ENCODE results near the gene SLC34A3.

The SLC34A3 gene

GRCh38 chr9:137228506-137228967 lies 2.2 kb upstream of the SLC34A3 start:
- FAIRE-seq = no peak
- DNase-seq (ENCODE audit: insufficient read length, low spot score) = no peak
- no peak for TF ChIP-seq TAF1 (IDR thresholded peaks at IDR 0.05; ENCODE audit: low read depth, low read length)
- TF ChIP-seq PAX5 (IDR thresholded peaks at IDR 0.05; ENCODE audit: insufficient read depth, low read length, severe bottlenecking) = no peak
- TF ChIP-seq POLR2A (IDR thresholded peaks at IDR 0.05; ENCODE audit: low read depth, low read length) = no peak
- TF ChIP-seq POU2F2 (IDR thresholded peaks at IDR 0.05; ENCODE audit: low read depth, low read length) = no peak
- TF ChIP-seq POLR2AphosphoS5 (IDR thresholded peaks at IDR 0.05; ENCODE audit: low read depth, low read length) = no peak
- no peak for TF ChIP-seq SPI1 (IDR thresholded peaks at IDR 0.05; ENCODE audit: low read depth, low read length)

GRCh38 chr9:137228968-137229896 lies 1.5 kb upstream of the SLC34A3 start:
- no peak for DNase-seq (ENCODE audit: insufficient read length, low spot score)
- TF ChIP-seq POLR2AphosphoS5 (IDR thresholded peaks at IDR 0.05; ENCODE audit: low read depth, low read length) (no peak), POLR2A (IDR thresholded peaks at IDR 0.05; ENCODE audit: low read depth, low read length) (no peak), SPI1 (IDR thresholded peaks at IDR 0.05; ENCODE audit: low read depth, low read length) (no peak)
- no peak for FAIRE-seq

GRCh38 chr9:137229903-137230704 lies 597 bp upstream of the SLC34A3 start:
- TF ChIP-seq POLR2A (IDR thresholded peaks at IDR 0.05; ENCODE audit: low read depth, low read length) (no peak), POLR2AphosphoS5 (IDR thresholded peaks at IDR 0.05; ENCODE audit: low read depth, low read length) (no peak), PAX5 (IDR thresholded peaks at IDR 0.05; ENCODE audit: insufficient read depth, low read length, severe bottlenecking) (no peak), POU2F2 (IDR thresholded peaks at IDR 0.05; ENCODE audit: low read depth, low read length) (no peak)
- FAIRE-seq = no peak

GRCh38 chr9:137231372-137232039 lies 805 bp downstream of the SLC34A3 start:
- FAIRE-seq = no peak
- TF ChIP-seq POLR2AphosphoS5 (IDR thresholded peaks at IDR 0.05; ENCODE audit: low read depth, low read length) (no peak), TAF1 (IDR thresholded peaks at IDR 0.05; ENCODE audit: low read depth, low read length) (no peak), PAX5 (IDR thresholded peaks at IDR 0.05; ENCODE audit: insufficient read depth, low read length, severe bottlenecking) (no peak), POU2F2 (IDR thresholded peaks at IDR 0.05; ENCODE audit: low read depth, low read length) (no peak), SPI1 (IDR thresholded peaks at IDR 0.05; ENCODE audit: low read depth, low read length) (no peak), POLR2A (IDR thresholded peaks at IDR 0.05; ENCODE audit: low read depth, low read length) (no peak)
- DNase-seq (ENCODE audit: insufficient read length, low spot score) = no peak

More at GRCh38 chr9:137229903-137230704, 597 bp upstream of the SLC34A3 start:
- DNase-seq (ENCODE audit: insufficient read length, low spot score) = no peak

- TF ChIP-seq POLR2A (IDR thresholded peaks at IDR 0.05; ENCODE audit: low read depth, low read length) (no peak), POLR2AphosphoS5 (IDR thresholded peaks at IDR 0.05; ENCODE audit: low read depth, low read length) (no peak), POU2F2 (IDR thresholded peaks at IDR 0.05; ENCODE audit: low read depth, low read length) (no peak), SPI1 (IDR thresholded peaks at IDR 0.05; ENCODE audit: low read depth, low read length) (no peak), PAX5 (IDR thresholded peaks at IDR 0.05; ENCODE audit: insufficient read depth, low read length, severe bottlenecking) (no peak), TAF1 (IDR thresholded peaks at IDR 0.05; ENCODE audit: low read depth, low read length) (no peak)
- no peak for FAIRE-seq
- DNase-seq (ENCODE audit: insufficient read length, low spot score) = no peak
Measured at GRCh38 chr9:137232101-137232500, 1.4 kb downstream of the SLC34A3 start.

GRCh38 chr9:137232510-137232909 lies 1.8 kb downstream of the SLC34A3 start:
- FAIRE-seq (no peak), DNase-seq (ENCODE audit: insufficient read length, low spot score) (no peak)
- TF ChIP-seq POU2F2 (IDR thresholded peaks at IDR 0.05; ENCODE audit: low read depth, low read length) (no peak), POLR2AphosphoS5 (IDR thresholded peaks at IDR 0.05; ENCODE audit: low read depth, low read length) (no peak), PAX5 (IDR thresholded peaks at IDR 0.05; ENCODE audit: insufficient read depth, low read length, severe bottlenecking) (no peak), TAF1 (IDR thresholded peaks at IDR 0.05; ENCODE audit: low read depth, low read length) (no peak), SPI1 (IDR thresholded peaks at IDR 0.05; ENCODE audit: low read depth, low read length) (no peak)

DNA sequence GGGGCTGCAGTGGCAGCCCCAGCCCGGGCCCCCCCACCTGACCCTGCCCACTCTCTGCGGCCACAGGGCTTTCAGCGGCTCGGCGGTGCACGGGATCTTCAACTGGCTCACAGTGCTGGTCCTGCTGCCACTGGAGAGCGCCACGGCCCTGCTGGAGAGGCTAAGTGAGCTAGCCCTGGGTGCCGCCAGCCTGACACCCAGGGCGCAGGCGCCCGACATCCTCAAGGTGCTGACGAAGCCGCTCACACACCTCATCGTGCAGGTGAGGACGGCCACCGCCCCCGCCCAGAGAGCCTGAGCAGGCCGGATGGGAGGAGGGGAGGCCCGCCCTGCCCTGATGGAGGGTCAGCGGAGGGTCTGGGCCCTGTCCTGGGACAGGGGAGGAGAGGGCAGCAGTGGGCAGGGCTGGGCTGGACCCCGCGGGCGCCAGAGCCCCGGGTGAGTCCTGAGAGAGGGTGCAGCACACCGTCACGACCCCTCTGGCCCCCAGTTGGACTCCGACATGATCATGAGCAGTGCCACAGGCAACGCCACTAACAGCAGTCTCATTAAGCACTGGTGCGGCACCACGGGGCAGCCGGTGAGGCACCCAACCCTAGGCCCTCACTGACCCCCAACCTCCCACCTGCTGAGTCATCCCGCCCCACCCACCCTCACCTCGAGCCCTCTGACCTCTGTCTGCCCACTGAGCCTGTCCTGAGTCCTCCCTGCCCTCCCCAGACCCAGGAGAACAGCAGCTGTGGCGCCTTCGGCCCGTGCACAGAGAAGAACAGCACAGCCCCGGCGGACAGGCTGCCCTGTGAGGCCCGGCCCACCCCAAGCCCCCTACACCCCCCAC lies 2.7 kb downstream of the SLC34A3 start:
- no peak for DNase-seq (ENCODE audit: insufficient read length, low spot score)
- TF ChIP-seq POLR2AphosphoS5 (IDR thresholded peaks at IDR 0.05; ENCODE audit: low read depth, low read length) = no peak
- no peak for TF ChIP-seq SPI1 (IDR thresholded peaks at IDR 0.05; ENCODE audit: low read depth, low read length)
- TF ChIP-seq POU2F2 (IDR thresholded peaks at IDR 0.05; ENCODE audit: low read depth, low read length) = no peak
- no peak for TF ChIP-seq TAF1 (IDR thresholded peaks at IDR 0.05; ENCODE audit: low read depth, low read length)
- no peak for TF ChIP-seq POLR2A (IDR thresholded peaks at IDR 0.05; ENCODE audit: low read depth, low read length)
- TF ChIP-seq PAX5 (IDR thresholded peaks at IDR 0.05; ENCODE audit: insufficient read depth, low read length, severe bottlenecking) = no peak

GRCh38 chr9:137234055-137234697 lies 3.5 kb downstream of the SLC34A3 start:
- DNase-seq (ENCODE audit: insufficient read length, low spot score) (no peak), FAIRE-seq (no peak)
- TF ChIP-seq SPI1 (IDR thresholded peaks at IDR 0.05; ENCODE audit: low read depth, low read length) (no peak), TAF1 (IDR thresholded peaks at IDR 0.05; ENCODE audit: low read depth, low read length) (no peak), POU2F2 (IDR thresholded peaks at IDR 0.05; ENCODE audit: low read depth, low read length) (no peak), POLR2A (IDR thresholded peaks at IDR 0.05; ENCODE audit: low read depth, low read length) (no peak), POLR2AphosphoS5 (IDR thresholded peaks at IDR 0.05; ENCODE audit: low read depth, low read length) (no peak), PAX5 (IDR thresholded peaks at IDR 0.05; ENCODE audit: insufficient read depth, low read length, severe bottlenecking) (no peak)

More for the DNA sequence above, 2.7 kb downstream of the SLC34A3 start:
- FAIRE-seq = no peak

All from GM12891 (cell line).